Smooth muscle cell (in vitro differentiated cells): Measurements from ENCODE around the gene MACROD1. TPM values are rescaled to one million over a fixed set of nuclear protein-coding genes. Genes with fewer than 3 reads are reported as not detected.

Experiments
- DNase-seq: peaks from one replicate; lab custom pipeline; 2025; ENCODE audit not compliant: unreplicated experiment; lab: John Stamatoyannopoulos, UW
- H2AFZ ChIP-seq: fragments of 200-600 bp; sonication (generic); 2 replicates; pipeline ENCODE4 v1.6.0; 2016; ENCODE audit warnings: antibody characterized with exemption, low read depth, mild to moderate bottlenecking
- H3F3A ChIP-seq: fragments of 200-600 bp; sonication (generic); 2 replicates; pipeline ENCODE4 v1.6.0; 2017; ENCODE audit warnings: antibody characterized with exemption, low read depth
- H3K27ac ChIP-seq: fragments of 200-600 bp; sonication (generic); 2 replicates; pipeline ENCODE4 v1.5.1; 2016; ENCODE audit warnings: low read depth, mild to moderate bottlenecking
- H3K27me3 ChIP-seq: fragments of 200-600 bp; sonication (generic); 2 replicates; pipeline ENCODE4 v1.6.1; 2016; ENCODE audit warnings: low read depth, mild to moderate bottlenecking
- H3K36me3 ChIP-seq: fragments of 200-600 bp; sonication (generic); 2 replicates; pipeline ENCODE4 v1.5.1; 2016; ENCODE audit warnings: low read depth
- H3K4me1 ChIP-seq: fragments of 200-600 bp; sonication (generic); 2 replicates; pipeline ENCODE4 v1.5.1; 2016; ENCODE audit warnings: low read depth
- H3K4me2 ChIP-seq: fragments of 200-600 bp; sonication (generic); 2 replicates; pipeline ENCODE4 v1.6.0; 2016; ENCODE audit warnings: mild to moderate bottlenecking
- H3K4me3 ChIP-seq: fragments of 200-600 bp; sonication (generic); 2 replicates; pipeline ENCODE4 v1.5.1; 2016; ENCODE audit warnings: mild to moderate bottlenecking
- H3K79me2 ChIP-seq: fragments of 200-600 bp; sonication (generic); 2 replicates; pipeline ENCODE4 v1.6.0; 2016; ENCODE audit warnings: low read depth, mild to moderate bottlenecking
- H3K9ac ChIP-seq: fragments of 200-600 bp; sonication (generic); 2 replicates; pipeline ENCODE4 v1.6.0; 2016; ENCODE audit warnings: low read depth
- H3K9me3 ChIP-seq: fragments of 200-600 bp; sonication (generic); replicated peaks from 2 replicates; pipeline ENCODE4 v1.5.1; 2016; ENCODE audit warnings: low read depth
- H4K20me1 ChIP-seq: fragments of 200-600 bp; sonication (generic); 2 replicates; pipeline ENCODE4 v1.6.0; 2016; ENCODE audit warnings: low read depth
- CTCF ChIP-seq: fragments of 200-600 bp; sonication (generic); IDR thresholded peaks from 2 replicates; pipeline ENCODE4 v1.5.1; 2017; ENCODE audit warnings: borderline replicate concordance, mild to moderate bottlenecking, antibody characterized with exemption; ENCODE audit not compliant: insufficient read depth, poor library complexity, severe bottlenecking
- WGBS: methylation state at CpG from one replicate; pipeline ENCODE4 v1.1.7; 2016; ENCODE audit warnings: low lambda C conversion rate; 5-methylcytosine and 5-hydroxymethylcytosine counted together
- polyA plus RNA-seq: library from polyadenylated mRNA; unstranded; fragments of >200 nt; fragmentation: Nextera tagmentation; extraction: Ambion mirVana; gene quantifications from 2 replicates; pipeline ENCODE4 v1.2.1, GENCODE V29; 2016
- total RNA-seq: library from RNA; depleted of rRNA; stranded (reverse); fragments of >200 nt; gene quantifications from 2 replicates; pipeline ENCODE4 v1.2.3, GENCODE V29; 2014

MACROD1 gene
- total and polyA plus RNA-seq, 2 experiments from 2014 or later = 9.2 to 32.6 TPM

DNA sequence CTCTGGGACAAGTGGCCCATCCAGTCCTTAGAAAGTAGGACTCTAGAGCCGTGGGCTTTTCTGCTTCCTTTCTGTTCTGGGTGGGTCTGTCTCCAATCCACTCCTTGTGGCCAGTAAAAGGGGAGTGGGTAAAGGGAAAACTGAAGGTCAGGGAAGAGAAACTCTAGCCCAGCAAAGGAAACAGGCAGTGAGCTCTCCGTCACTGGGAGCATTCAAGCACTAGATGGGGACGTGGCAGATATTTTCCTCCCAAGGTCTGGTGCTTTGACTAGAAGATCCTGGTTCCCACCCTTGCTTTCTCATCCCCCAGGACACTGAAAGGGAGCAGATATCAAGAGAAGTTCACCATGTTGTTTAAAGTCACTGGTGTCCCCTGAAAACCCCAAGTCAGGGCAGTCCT, 42.2 kb downstream of the MACROD1 start:
- no peak overlapping the region for H2AFZ ChIP-seq
- DNase-seq = no peak
- H3K27ac ChIP-seq = no peak overlapping the region
- no peaks in the 10 kb centered on the region for H3K27me3 ChIP-seq
- no peak for TF ChIP-seq CTCF
- H3K4me2 ChIP-seq = no peak overlapping the region
- H3K9ac ChIP-seq = no peak overlapping the region
- H3K79me2 ChIP-seq = no peaks in the 10 kb centered on the region
- H4K20me1 ChIP-seq = peaks cover 12% of the 10 kb centered on the region
- no peak overlapping the region for H3K4me3 ChIP-seq
- no peaks in the 10 kb centered on the region for H3K9me3 ChIP-seq
- no peaks in the 10 kb centered on the region for H3K36me3 ChIP-seq
- peaks cover 23% of the 10 kb centered on the region for H3K4me1 ChIP-seq
- H3F3A ChIP-seq = no peaks in the 10 kb centered on the region
- WGBS = 98% methylated on average over 3 of the region's 3 CpGs

- H3K9me3 ChIP-seq = no peaks in the 10 kb centered on the region
- peak overlapping the region; percentile 61 for H3K27ac ChIP-seq
- TF ChIP-seq CTCF = no peak
- H3K79me2 ChIP-seq = no peaks in the 10 kb centered on the region
- H2AFZ ChIP-seq = no peak overlapping the region
- H3K4me1 ChIP-seq = peaks cover 23% of the 10 kb centered on the region
- H3F3A ChIP-seq = no peaks in the 10 kb centered on the region
- peaks cover 12% of the 10 kb centered on the region for H4K20me1 ChIP-seq
- H3K4me2 ChIP-seq = peak overlapping the region; percentile 73
- no peak for DNase-seq
- H3K9ac ChIP-seq = peak overlapping the region; percentile 48
- H3K4me3 ChIP-seq = no peak overlapping the region
- no peaks in the 10 kb centered on the region for H3K27me3 ChIP-seq
- 89% methylated on average over 28 of the region's 28 CpGs for WGBS
- H3K36me3 ChIP-seq = no peaks in the 10 kb centered on the region
These were observed 43.2 kb downstream of the MACROD1 start for GRCh38 chr11:64122411-64123410.

- Histone ChIP-seq H3K27ac (peak overlapping the region; percentile 61), H3F3A (no peaks in the 10 kb centered on the region), H3K36me3 (no peaks in the 10 kb centered on the region), H3K79me2 (no peaks in the 10 kb centered on the region), H4K20me1 (peaks cover 12% of the 10 kb centered on the region), H2AFZ (no peak overlapping the region), H3K4me3 (no peak overlapping the region), H3K4me2 (peak overlapping the region; percentile 73), H3K4me1 (peaks cover 23% of the 10 kb centered on the region), H3K27me3 (no peaks in the 10 kb centered on the region), H3K9ac (peak overlapping the region; percentile 48), H3K9me3 (no peaks in the 10 kb centered on the region)
- no peak for DNase-seq
- 28% methylated on average over 19 of the region's 19 CpGs for WGBS
- TF ChIP-seq CTCF = no peak
These were observed 44.1 kb downstream of the MACROD1 start for GRCh38 chr11:64121663-64122410.
